Esophagus squamous epithelium (tissue), 4 donors: ENCODE measurements around the gene CD96.
"Not testable (repeated sequence)": the region's sequence is repeated elsewhere in the genome, so short reads cannot be mapped to it uniquely, and the experiment has no call there.

ENCODE experiments used
- CTCF ChIP-seq, 6 experiments: fragments of 450-650 bp in 4 of 6; fragments of 200-600 bp in 2 of 6; sonication (generic) in 2 of 6; IDR thresholded peaks; one replicate each; pipeline ENCODE4 v1.5.1; 2016 to 2019; ENCODE audit warnings: antibody characterized with exemption in 6 of 6, mild to moderate bottlenecking in 4 of 6, moderate library complexity in 4 of 6
- POLR2A ChIP-seq, 4 donors: fragments of 450-650 bp; IDR thresholded peaks; one replicate each; pipeline ENCODE4 v1.6.1; 2017; ENCODE audit warnings: antibody characterized with exemption in 4 of 4, mild to moderate bottlenecking in 4 of 4, moderate library complexity in 3 of 4

GRCh38 chr3:111524486-111524885 is 17.5 kb upstream of the CD96 start:
- not testable (repeated sequence) for TF ChIP-seq CTCF, POLR2A (IDR thresholded peaks at IDR 0.05)
